ENCODE results near the gene GALK2.

Gene GALK2

DNA sequence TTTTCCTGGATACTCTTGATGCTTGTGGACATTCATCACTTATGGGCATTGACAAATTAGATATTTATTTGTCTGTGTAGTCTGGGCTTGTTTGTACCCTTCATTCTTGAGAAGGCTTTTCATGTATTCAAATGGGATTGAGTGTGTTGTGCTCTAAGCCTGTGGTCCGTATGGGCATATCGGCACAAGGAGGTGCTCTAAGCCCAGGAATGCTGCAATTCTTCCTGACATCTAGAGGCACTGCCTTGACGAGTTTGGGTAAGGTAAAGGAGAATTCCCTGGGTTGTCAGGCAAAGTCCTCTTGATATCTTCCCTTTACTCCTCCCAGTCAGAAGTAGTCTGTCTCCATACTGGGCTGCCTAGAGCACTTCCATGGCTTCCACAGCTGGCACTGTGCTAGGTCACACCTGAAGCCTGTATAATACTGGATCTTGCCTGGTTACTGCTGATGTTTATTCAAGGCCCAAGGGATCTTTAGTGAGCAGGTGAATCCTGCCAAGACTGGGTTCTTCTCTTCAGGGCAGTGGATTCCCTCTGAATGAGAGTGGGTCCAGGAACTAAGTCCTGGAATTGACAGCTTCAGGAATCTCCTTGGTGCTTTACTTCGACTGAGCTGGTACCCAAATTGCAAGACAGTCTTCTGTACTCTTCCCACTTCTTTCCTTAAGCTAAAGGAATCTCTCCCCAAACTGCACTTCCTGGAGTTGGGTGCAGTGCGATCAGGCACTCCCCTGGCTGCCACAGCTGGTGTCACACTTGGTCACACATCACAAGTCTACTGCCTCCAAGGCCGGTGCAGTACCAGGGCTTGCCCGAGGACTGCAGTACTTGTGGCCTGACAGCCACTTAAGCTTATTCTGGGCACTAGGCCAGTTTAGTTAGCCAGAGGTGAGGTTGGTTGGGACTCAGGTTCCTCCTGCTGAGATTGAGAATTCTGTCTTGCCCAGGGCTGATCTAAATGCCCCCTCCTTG, 46.0 kb downstream of the GALK2 start:
- no peak overlapping the region for H3K4me3 ChIP-seq (ENCODE audit: low read depth, low read length)
- TF ChIP-seq, protein P1, sequence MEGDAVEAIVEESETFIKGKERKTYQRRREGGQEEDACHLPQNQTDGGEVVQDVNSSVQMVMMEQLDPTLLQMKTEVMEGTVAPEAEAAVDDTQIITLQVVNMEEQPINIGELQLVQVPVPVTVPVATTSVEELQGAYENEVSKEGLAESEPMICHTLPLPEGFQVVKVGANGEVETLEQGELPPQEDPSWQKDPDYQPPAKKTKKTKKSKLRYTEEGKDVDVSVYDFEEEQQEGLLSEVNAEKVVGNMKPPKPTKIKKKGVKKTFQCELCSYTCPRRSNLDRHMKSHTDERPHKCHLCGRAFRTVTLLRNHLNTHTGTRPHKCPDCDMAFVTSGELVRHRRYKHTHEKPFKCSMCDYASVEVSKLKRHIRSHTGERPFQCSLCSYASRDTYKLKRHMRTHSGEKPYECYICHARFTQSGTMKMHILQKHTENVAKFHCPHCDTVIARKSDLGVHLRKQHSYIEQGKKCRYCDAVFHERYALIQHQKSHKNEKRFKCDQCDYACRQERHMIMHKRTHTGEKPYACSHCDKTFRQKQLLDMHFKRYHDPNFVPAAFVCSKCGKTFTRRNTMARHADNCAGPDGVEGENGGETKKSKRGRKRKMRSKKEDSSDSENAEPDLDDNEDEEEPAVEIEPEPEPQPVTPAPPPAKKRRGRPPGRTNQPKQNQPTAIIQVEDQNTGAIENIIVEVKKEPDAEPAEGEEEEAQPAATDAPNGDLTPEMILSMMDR (IDR thresholded peaks at IDR 0.05; ENCODE audit: borderline replicate concordance, insufficient read depth, low read depth, low read length): peak; percentile 35; the same call in 1 of the 2 replicates

DNA sequence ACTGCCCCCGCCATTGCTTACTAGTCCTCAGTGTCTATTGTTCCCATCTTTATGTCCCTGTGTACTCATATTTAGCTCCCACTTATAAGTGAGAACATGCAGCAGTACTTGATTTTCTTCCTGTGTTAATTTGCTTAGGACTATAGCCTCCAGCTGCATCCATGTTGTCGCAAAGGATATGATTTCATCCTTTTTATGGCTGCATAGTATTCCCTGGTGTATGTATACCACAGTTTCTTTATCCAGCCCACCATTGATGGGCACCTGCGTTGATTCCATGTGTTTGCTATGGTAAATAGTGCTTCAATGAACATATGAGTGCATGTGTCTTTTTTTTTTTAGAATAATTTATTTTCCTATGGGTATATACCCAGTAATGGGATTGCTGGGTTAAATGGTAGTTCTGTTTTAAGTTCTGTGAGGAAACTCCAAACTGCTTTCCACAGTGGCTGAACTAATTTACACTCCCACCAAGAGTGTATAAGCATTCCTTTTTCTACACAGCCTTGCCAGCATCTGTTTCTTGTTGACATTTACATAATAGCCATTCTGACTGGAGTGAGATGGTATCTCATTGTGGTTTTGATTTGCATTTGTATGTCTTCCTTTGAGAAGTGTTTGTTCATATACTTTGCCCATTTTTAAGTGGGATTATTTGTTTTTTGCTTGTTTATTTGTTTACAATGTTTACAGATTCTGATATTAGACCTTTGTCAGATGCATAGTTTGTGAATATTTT, 53.7 kb downstream of the GALK2 start:
- H3K4me3 ChIP-seq (ENCODE audit: low read depth, low read length): no peak overlapping the region
- TF ChIP-seq, protein P1 (IDR thresholded peaks at IDR 0.05; ENCODE audit: borderline replicate concordance, insufficient read depth, low read depth, low read length): no peak

- TF ChIP-seq, protein P1 (IDR thresholded peaks at IDR 0.05; ENCODE audit: borderline replicate concordance, insufficient read depth, low read depth, low read length): peak; percentile 16; the same call in 1 of the 2 replicates
- no peak overlapping the region for H3K4me3 ChIP-seq (ENCODE audit: low read depth, low read length)
Observed at GRCh38 chr15:49225572-49226281, 55.7 kb downstream of the GALK2 start.

- TF ChIP-seq, protein P1 (IDR thresholded peaks at IDR 0.05; ENCODE audit: borderline replicate concordance, insufficient read depth, low read depth, low read length): no peak
- no peak overlapping the region for H3K4me3 ChIP-seq (ENCODE audit: low read depth, low read length)
Observed at GRCh38 chr15:49227602-49228001, 57.6 kb downstream of the GALK2 start.

GRCh38 chr15:49229922-49230321, 59.9 kb downstream of the GALK2 start:
- TF ChIP-seq, protein P1 (IDR thresholded peaks at IDR 0.05; ENCODE audit: borderline replicate concordance, insufficient read depth, low read depth, low read length): no peak
- no peak overlapping the region for H3K4me3 ChIP-seq (ENCODE audit: low read depth, low read length)

DNA sequence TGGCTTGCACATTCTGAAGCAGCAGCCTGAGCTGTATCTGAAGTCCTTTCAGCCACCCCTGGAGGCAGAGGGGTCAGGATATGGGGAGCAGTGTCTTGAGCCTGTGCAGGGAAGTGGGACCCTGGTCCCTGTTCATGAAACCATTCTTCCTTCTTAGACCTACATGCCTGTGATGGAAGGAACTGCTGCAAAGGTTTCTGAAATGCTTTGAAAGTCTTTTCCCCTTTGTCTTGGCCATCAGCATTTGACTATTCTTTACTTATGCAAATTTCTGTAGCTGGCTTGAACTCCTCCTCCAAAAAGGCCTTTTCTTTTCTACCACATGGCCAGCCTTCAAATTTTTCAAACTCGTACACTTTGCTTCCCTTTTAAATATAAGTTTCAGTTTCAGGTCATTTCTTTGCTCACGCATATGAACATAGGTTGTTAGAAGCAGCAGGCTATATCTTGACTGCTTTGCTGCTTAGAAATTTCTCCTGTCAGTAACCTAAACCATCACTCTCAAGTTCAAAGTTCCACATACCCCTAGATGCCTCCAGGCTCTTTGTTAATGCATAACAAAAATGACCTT, 62.3 kb downstream of the GALK2 start:
- TF ChIP-seq, protein P1 (IDR thresholded peaks at IDR 0.05; ENCODE audit: borderline replicate concordance, insufficient read depth, low read depth, low read length): no peak
- H3K4me3 ChIP-seq (ENCODE audit: low read depth, low read length): no peak overlapping the region
